NT2/D1 (cell line): ENCODE measurements around the gene ADARB2.
"Not testable (repeated sequence)": the region's sequence is repeated elsewhere in the genome, so short reads cannot be mapped to it uniquely, and the experiment has no call there.

ENCODE experiments used
- DNase-seq: peaks from one replicate; pipeline ENCODE4 v3.0.0-alpha.2; 2011; ENCODE audit warnings: low read depth, low spot score
- H3K27me3 ChIP-seq: 2 replicates; pipeline ENCODE4 v1.6.0; 2011; ENCODE audit warnings: mild to moderate bottlenecking; ENCODE audit not compliant: insufficient read length, insufficient read depth
- H3K36me3 ChIP-seq: 2 replicates; pipeline ENCODE4 v1.6.1; 2011; ENCODE audit warnings: mild to moderate bottlenecking, low read length, mixed read lengths; ENCODE audit not compliant: insufficient read depth, insufficient read length
- H3K4me1 ChIP-seq: 2 replicates; pipeline ENCODE4 v1.5.1; 2011; ENCODE audit not compliant: insufficient read depth, insufficient read length
- H3K4me3 ChIP-seq: 2 replicates; pipeline ENCODE4 v1.5.1; 2011; ENCODE audit warnings: low read depth; ENCODE audit not compliant: insufficient read length
- H3K9ac ChIP-seq: 2 replicates; pipeline ENCODE4 v1.6.0; 2011; ENCODE audit warnings: low read depth; ENCODE audit not compliant: insufficient read length
- H3K9me3 ChIP-seq: 2 replicates; pipeline ENCODE4 v1.5.1; 2011; ENCODE audit warnings: mild to moderate bottlenecking, low read length; ENCODE audit not compliant: insufficient read depth
- SUZ12 ChIP-seq: IDR thresholded peaks from 2 replicates; pipeline ENCODE4 v1.6.1; 2011; ENCODE audit not compliant: insufficient read length, insufficient read depth; ENCODE audit errors: extremely low read depth
- YY1 ChIP-seq: IDR thresholded peaks from 2 replicates; pipeline ENCODE4 v1.6.1; 2011; ENCODE audit not compliant: insufficient read length, insufficient read depth
- ZNF274 ChIP-seq: IDR thresholded peaks from 2 replicates; pipeline ENCODE4 v1.6.1; 2011; ENCODE audit warnings: mild to moderate bottlenecking, low read depth, low read length

Gene ADARB2

DNA sequence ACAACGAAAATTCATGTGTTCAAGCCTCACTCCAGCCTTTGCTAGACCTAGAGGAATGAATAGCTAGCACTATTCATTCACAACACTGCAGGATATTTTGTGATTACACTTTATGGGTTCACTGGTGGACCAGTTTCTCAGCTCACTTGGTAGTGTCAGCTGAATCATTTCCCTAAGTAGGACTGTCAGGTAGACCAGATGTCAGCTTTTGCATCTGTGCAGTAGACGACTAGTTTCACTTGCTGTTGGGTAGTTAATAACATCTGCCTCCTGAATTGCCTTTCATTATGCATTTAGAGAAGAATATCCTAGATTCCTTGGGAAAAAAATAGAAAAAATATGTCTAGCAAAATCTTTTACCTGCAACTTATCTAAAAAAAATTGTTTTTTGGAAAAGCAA is 296.4 kb downstream of the ADARB2 start:
- H3K9ac ChIP-seq, result no peak overlapping the region
- H3K4me3 ChIP-seq, result no peak overlapping the region
- H3K36me3 ChIP-seq, result no peaks in the 10 kb centered on the region
- no peak for TF ChIP-seq ZNF274
- no peak for TF ChIP-seq SUZ12
- no peak for TF ChIP-seq YY1
- no peaks in the 10 kb centered on the region for H3K4me1 ChIP-seq
- no peaks in the 10 kb centered on the region for H3K27me3 ChIP-seq
- no peaks in the 10 kb centered on the region for H3K9me3 ChIP-seq
- no peak for DNase-seq

DNA sequence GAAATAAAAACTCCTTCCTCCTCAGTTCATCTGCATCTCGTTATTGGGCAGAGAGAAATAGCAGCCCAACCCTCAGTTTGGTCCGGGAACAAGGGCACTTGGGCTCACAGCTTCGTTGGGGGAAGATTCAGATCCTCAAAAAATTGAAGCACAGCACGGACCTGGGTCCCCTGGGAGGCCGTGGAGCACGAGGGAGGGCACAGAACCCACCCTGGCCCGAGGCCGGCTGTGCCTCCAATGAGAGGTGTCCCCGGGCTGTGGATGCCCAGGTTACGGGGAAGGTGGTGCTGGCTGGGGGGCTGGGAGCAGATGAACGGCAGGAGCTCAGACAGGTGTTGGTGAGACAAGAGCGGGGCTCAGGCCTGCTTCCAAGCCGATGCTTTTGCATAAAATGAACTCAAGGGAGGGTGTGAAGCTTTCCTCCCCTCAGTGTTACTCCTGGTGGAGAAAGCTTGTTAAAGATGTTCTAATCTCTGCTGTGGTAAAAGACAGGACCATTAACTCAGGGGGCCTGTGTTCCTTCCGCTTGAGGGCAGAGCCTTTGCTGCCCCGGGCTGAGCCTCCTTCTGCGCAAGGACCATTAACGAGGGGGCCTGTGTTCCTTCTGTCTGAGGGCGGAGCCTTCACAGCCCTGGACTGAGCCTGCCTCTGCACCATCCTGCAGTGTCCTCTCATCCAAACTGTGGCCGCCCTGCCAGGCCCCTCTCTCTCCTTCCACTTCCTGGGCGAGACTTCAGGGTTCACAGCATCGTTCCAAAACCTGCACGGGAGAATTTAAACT is 302.2 kb downstream of the ADARB2 start:
- no peaks in the 10 kb centered on the region for H3K4me1 ChIP-seq
- H3K9ac ChIP-seq, result no peak overlapping the region

DNA sequence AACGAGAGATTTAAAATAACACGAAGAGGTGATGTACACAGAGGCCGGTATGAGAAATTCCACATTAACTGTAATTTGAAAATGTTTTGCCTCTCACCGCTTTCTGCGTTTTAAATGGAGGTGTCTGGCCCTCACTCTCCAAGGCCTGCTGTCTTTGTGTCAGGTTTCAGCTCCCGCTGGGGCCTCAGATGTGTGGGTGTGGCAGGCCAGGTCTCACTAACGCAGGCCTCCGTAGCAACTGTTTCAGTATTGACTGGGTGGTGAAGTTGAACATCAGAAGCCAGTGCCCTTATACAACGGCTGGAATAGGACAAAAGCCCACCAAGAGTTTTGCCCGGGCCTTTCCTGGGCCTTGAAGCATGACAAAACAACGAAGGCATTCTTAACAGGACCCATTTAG is 303.1 kb downstream of the ADARB2 start:
- Histone ChIP-seq H3K9ac (no peak overlapping the region), H3K4me1 (no peaks in the 10 kb centered on the region), H3K9me3 (peaks cover 7% of the 10 kb centered on the region; the same call in 1 of the 2 replicates), H3K36me3 (no peaks in the 10 kb centered on the region), H3K27me3 (no peaks in the 10 kb centered on the region), H3K4me3 (no peak overlapping the region)
- DNase-seq, result no peak
- TF ChIP-seq YY1 (no peak), ZNF274 (no peak), SUZ12 (no peak)

More for the DNA sequence above, 302.2 kb downstream of the ADARB2 start:
- no peak for DNase-seq
- no peaks in the 10 kb centered on the region for H3K27me3 ChIP-seq
- no peak overlapping the region for H3K4me3 ChIP-seq
- H3K9me3 ChIP-seq, result peaks cover 7% of the 10 kb centered on the region; the same call in 1 of the 2 replicates
- H3K36me3 ChIP-seq, result no peaks in the 10 kb centered on the region
- TF ChIP-seq ZNF274, result no peak
- no peak for TF ChIP-seq SUZ12
- TF ChIP-seq YY1, result no peak

DNA sequence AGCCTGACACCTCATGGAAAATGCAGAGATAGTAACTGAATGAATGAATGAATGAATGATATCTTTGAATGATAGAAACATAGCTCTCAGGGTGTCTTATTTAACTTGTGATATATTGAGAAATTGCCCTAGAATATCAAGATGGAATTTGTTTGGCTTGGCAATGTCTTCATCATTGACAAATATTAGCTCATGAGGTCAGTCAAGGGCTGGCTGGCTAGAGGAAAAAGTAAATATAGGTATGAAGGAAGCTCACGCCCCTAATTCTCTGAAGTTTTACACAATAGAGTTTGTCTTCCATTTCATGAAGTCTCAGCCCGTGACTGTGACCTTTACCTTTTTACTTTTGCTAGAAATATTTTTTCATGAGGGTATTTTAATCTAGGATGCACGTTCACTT is 305.2 kb downstream of the ADARB2 start:
- Histone ChIP-seq H3K9me3 (peaks cover 7% of the 10 kb centered on the region; the same call in 1 of the 2 replicates), H3K4me1 (no peaks in the 10 kb centered on the region), H3K36me3 (no peaks in the 10 kb centered on the region), H3K9ac (no peak overlapping the region), H3K4me3 (no peak overlapping the region), H3K27me3 (no peaks in the 10 kb centered on the region)
- no peak for DNase-seq
- TF ChIP-seq ZNF274, result no peak
- TF ChIP-seq YY1, result no peak
- TF ChIP-seq SUZ12, result no peak

DNA sequence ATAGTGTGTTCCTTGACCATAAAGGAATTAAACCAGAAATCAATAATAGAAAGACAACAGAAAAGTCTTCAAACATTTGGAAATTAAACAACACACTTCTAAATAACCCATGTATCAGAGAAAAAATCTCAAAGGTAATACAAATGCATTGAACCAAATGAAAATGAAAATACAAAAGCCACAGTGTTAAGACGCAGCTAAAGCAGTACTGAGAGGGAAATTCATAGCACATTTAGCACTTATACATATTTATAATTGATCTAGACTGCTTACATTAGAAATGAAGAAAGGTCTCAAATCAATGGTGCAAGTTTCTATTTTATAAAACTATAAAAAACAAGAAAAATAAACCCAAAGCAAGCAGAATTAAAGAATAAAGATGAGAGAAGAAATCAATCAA is 306.1 kb downstream of the ADARB2 start:
- no peak for TF ChIP-seq ZNF274
- Histone ChIP-seq H3K4me3 (no peak overlapping the region), H3K9ac (no peak overlapping the region), H3K9me3 (peaks cover 7% of the 10 kb centered on the region; the same call in 1 of the 2 replicates), H3K36me3 (no peaks in the 10 kb centered on the region), H3K27me3 (no peaks in the 10 kb centered on the region), H3K4me1 (no peaks in the 10 kb centered on the region)
- no peak for DNase-seq

DNA sequence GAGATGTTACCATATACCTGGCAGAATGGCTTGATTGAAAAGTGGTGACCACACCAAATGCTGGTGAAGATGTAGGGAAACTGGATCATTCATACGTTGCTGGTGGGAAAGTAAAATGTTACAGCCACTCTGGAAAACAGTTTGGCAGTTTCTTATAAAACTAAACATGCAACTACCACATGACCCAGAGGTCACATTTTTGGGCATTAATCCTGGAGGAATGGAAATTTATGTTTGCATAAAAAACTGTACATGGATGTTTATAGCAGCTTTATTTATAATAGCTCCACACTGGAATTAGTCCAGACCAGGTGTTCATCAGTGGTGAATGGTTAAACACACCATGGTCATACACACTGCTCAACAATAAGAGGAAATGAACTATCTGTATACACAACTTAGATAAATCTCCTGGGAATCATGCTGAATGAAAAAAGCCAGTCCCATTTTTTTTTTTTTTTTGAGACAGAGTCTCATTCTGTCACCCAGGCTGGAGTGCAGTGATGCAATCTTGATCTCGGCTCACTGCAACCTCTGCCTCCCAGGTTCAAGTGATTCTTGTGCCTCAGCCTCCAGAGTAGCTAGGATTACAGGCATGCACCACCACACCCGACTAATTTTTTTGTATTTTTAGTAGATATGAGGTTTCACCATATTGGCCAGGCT is 309.7 kb downstream of the ADARB2 start:
- H3K36me3 ChIP-seq, DNase-seq, H3K9ac ChIP-seq, H3K4me3 ChIP-seq, H3K27me3 ChIP-seq, H3K9me3 ChIP-seq, H3K4me1 ChIP-seq: not testable (repeated sequence)

DNA sequence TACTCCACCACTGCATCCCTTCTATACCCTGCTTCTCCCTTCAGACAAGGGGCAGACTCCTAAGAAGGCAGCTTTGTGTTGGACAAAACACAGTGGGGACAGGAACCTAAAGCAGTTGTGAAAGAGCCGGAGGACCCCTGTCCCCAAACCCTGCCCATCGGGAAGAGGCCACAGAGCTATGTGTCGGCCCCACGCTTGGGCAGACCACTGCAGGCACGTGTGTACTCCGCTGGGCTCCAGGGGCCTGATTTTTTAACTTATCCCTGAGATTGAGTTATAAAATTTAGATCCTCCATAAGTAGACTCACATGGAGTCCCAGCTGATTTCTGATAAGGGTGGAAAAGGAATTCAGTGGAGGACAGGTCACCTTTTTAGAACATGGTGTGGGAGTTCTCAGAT is 310.5 kb downstream of the ADARB2 start:
- TF ChIP-seq YY1 (no peak), ZNF274 (no peak), SUZ12 (no peak)
- no peaks in the 10 kb centered on the region for H3K27me3 ChIP-seq
- H3K4me1 ChIP-seq, result no peaks in the 10 kb centered on the region
- no peaks in the 10 kb centered on the region for H3K36me3 ChIP-seq
- H3K9me3 ChIP-seq, result peaks cover 7% of the 10 kb centered on the region; the same call in 1 of the 2 replicates
- H3K4me3 ChIP-seq, result no peak overlapping the region
- DNase-seq, result no peak
- no peak overlapping the region for H3K9ac ChIP-seq
